Trophoblast cell (in vitro differentiated cells and primary cell): ENCODE results near the gene STAC2.
A peak's percentile ranks its signal among the peaks of the same experiment; 100 is the strongest.

Experiments
- DNase-seq, 2 donors: peaks; one replicate each; pipeline ENCODE4 v3.0.0-alpha.2; 2016
- H2AFZ ChIP-seq: 2 replicates; pipeline ENCODE4 v1.6.1; 2013; ENCODE audit warnings: low read length, moderate library complexity, mild to moderate bottlenecking; ENCODE audit not compliant: insufficient read depth, poor library complexity
- H2AK5ac ChIP-seq: 2 replicates; pipeline ENCODE4 v1.6.1; 2013; ENCODE audit warnings: mild to moderate bottlenecking, low read length
- H2BK120ac ChIP-seq: 2 replicates; pipeline ENCODE4 v1.6.1; 2013; ENCODE audit warnings: low read length, mild to moderate bottlenecking, moderate library complexity; ENCODE audit not compliant: insufficient read depth, poor library complexity
- H2BK12ac ChIP-seq: 2 replicates; pipeline ENCODE4 v1.6.1; 2013; ENCODE audit warnings: mild to moderate bottlenecking, low read length, moderate library complexity
- H2BK5ac ChIP-seq: 2 replicates; pipeline ENCODE4 v1.6.1; 2013; ENCODE audit warnings: low read length, low read depth, moderate library complexity, mild to moderate bottlenecking; ENCODE audit not compliant: poor library complexity
- H3K14ac ChIP-seq: 2 replicates; pipeline ENCODE4 v1.6.1; 2013; ENCODE audit warnings: mild to moderate bottlenecking, low read length
- H3K18ac ChIP-seq: 2 replicates; pipeline ENCODE4 v1.6.1; 2013; ENCODE audit warnings: mild to moderate bottlenecking, low read length
- H3K23ac ChIP-seq: 2 replicates; pipeline ENCODE4 v1.6.1; 2013; ENCODE audit warnings: low read length
- H3K27ac ChIP-seq: 2 replicates; pipeline ENCODE4 v1.5.1; 2013; ENCODE audit warnings: low read depth, mild to moderate bottlenecking, inconsistent platforms, low read length, moderate library complexity
- H3K27me3 ChIP-seq: 2 replicates; pipeline ENCODE4 v1.6.1; 2013; ENCODE audit warnings: inconsistent platforms, mild to moderate bottlenecking, low read length, moderate library complexity; ENCODE audit not compliant: insufficient read depth
- H3K36me3 ChIP-seq, 2 experiments: 1 replicate in 1 of 2; 2 replicates in 1 of 2; pipeline ENCODE4 v1.6.1; 2013; ENCODE audit warnings: low read length in 2 of 2, mild to moderate bottlenecking in 2 of 2, moderate library complexity in 1 of 2; ENCODE audit not compliant: insufficient read depth in 2 of 2, control insufficient read depth in 1 of 2
- H3K4ac ChIP-seq: 2 replicates; pipeline ENCODE4 v1.6.1; 2013; ENCODE audit warnings: low read depth, mild to moderate bottlenecking, low read length, moderate library complexity
- H3K4me1 ChIP-seq, 2 experiments: 1 replicate in 1 of 2; 2 replicates in 1 of 2; pipeline ENCODE4 v1.6.1; 2013; ENCODE audit warnings: low read length in 2 of 2, mild to moderate bottlenecking in 2 of 2, moderate library complexity in 1 of 2; ENCODE audit not compliant: insufficient read depth in 2 of 2, control insufficient read depth in 1 of 2
- H3K4me2 ChIP-seq: 2 replicates; pipeline ENCODE4 v1.6.1; 2013; ENCODE audit warnings: inconsistent platforms, mild to moderate bottlenecking, low read length, moderate library complexity
- H3K4me3 ChIP-seq: 2 replicates; pipeline ENCODE4 v1.5.1; 2013; ENCODE audit warnings: mild to moderate bottlenecking, low read depth, low read length, inconsistent platforms
- H3K79me1 ChIP-seq: one replicate; pipeline ENCODE4 v1.6.1; 2013; ENCODE audit warnings: low read length
- H3K79me2 ChIP-seq: 2 replicates; pipeline ENCODE4 v1.6.1; 2013; ENCODE audit warnings: low read length, mild to moderate bottlenecking; ENCODE audit not compliant: control insufficient read depth, insufficient read depth, poor library complexity
- H3K9ac ChIP-seq: 2 replicates; pipeline ENCODE4 v1.6.1; 2013; ENCODE audit warnings: mild to moderate bottlenecking, low read length
- H3K9me3 ChIP-seq: 2 replicates; pipeline ENCODE4 v1.6.1; 2013; ENCODE audit warnings: low read depth, mild to moderate bottlenecking, control low read depth, inconsistent platforms, low read length; ENCODE audit not compliant: insufficient read depth
- H4K12ac ChIP-seq: 2 replicates; pipeline ENCODE4 v1.6.1; 2013; ENCODE audit warnings: low read depth, mild to moderate bottlenecking, low read length, moderate library complexity
- H4K8ac ChIP-seq: 2 replicates; pipeline ENCODE4 v1.6.1; 2013; ENCODE audit warnings: low read depth, mild to moderate bottlenecking, low read length, moderate library complexity
- H4K91ac ChIP-seq: one replicate; pipeline ENCODE4 v1.6.1; 2013; ENCODE audit warnings: low read depth, mild to moderate bottlenecking, low read length, moderate library complexity
- WGBS: extraction: QIAGEN DNeasy Blood & Tissue Kit; methylation state at CpG from one replicate; pipeline ENCODE4 v1.1.7; 2013; ENCODE audit warnings: missing lambda C conversion rate; ENCODE audit not compliant: insufficient read length, insufficient coverage; ENCODE audit errors: extremely low coverage; 5-methylcytosine and 5-hydroxymethylcytosine counted together

The STAC2 gene

DNA sequence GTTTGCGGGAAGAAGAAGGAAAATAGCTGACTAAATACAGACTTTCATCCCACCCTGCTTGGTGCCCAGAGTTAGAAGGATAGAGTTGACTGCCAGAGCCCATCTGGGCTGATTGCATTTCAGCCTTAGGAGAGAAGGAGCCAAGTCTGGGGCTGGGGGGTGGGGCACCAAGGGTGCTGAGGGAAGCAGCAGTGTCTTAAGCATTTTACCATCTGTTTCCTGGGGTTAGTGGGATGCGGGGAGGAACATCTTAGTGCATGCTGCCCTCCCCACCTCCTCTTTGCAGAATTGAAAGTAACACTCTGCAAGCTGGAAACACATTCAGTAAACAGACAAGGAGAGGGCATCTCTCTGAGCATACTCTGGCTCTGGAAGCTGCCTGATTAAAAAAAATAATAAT lies 58.3 kb downstream of the STAC2 start:
- Histone ChIP-seq H2BK120ac (no peak overlapping the region), H3K79me1 (peaks cover 4% of the 10 kb centered on the region), H4K91ac (no peak overlapping the region), H3K18ac (no peak overlapping the region), H2AK5ac (no peak overlapping the region), H3K4me1 (peaks cover 17 to 19% of the 10 kb centered on the region in 2 experiments), H3K9me3 (no peaks in the 10 kb centered on the region), H2BK5ac (no peak overlapping the region), H3K79me2 (peaks cover 3% of the 10 kb centered on the region), H2AFZ (no peak overlapping the region), H3K36me3 (no peaks in the 10 kb centered on the region), H4K8ac (no peak overlapping the region), H3K4me3 (no peak overlapping the region), H4K12ac (no peak overlapping the region), H3K23ac (no peak overlapping the region), H3K27me3 (peaks cover 9% of the 10 kb centered on the region), H2BK12ac (no peak overlapping the region), H3K27ac (no peak overlapping the region), H3K14ac (no peak overlapping the region), H3K9ac (no peak overlapping the region), H3K4ac (no peak overlapping the region), H3K4me2 (no peak overlapping the region)
- no peak for DNase-seq
- no CpG with 5 or more reads among the region's 2 CpGs for WGBS

DNA sequence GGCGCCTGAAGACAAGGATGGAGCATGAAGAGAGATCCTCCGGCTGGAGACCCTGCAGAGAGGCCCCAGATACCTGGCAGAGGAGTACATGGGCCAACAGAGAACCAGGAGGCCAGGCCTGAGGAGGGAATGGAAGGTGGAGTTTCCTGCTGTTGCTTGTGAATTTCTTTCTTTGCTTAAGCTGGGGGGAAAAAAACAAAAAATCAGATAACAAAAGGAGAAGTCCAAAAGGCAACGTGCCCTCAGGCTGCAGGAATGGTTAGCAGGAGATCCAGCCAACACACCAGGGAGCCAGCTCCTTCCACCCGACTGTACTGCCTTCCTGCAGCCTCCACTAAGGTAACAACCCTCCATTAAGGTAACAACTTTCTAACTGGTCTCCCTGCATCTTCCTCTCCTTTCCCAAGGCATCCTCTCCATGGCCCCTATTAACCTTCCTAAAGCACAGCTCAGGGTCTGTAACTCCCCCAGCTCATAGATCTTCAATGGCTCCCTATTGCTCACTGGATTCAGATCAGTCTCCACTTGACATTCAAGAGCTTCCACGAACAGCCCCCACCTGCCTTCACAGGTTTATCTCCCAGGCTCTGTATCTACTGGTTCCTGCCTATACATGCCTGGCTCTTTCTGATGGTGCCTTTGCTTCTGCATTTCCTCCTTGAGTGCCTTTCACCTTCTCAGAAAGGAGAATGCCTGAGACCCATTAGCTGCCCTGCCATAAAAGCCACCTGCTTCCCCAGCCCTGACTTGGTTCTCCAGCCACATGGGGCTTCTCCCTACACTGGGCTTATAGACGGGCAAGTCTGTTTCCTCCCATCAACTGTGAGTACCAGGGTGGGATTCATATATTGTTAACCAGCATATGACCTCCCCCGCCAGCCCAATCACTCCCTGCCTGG lies 59.1 kb downstream of the STAC2 start:
- Histone ChIP-seq H4K12ac (no peak overlapping the region), H3K36me3 (no peaks in the 10 kb centered on the region), H4K91ac (no peak overlapping the region), H3K9ac (no peak overlapping the region), H4K8ac (no peak overlapping the region), H2BK5ac (no peak overlapping the region), H3K27me3 (peaks cover 9% of the 10 kb centered on the region), H3K4ac (no peak overlapping the region), H3K23ac (no peak overlapping the region), H3K4me2 (no peak overlapping the region), H3K27ac (no peak overlapping the region), H3K4me3 (no peak overlapping the region), H3K4me1 (peaks cover 17 to 19% of the 10 kb centered on the region in 2 experiments), H2BK12ac (no peak overlapping the region), H3K9me3 (no peaks in the 10 kb centered on the region), H3K14ac (no peak overlapping the region), H3K18ac (no peak overlapping the region), H3K79me1 (peaks cover 4% of the 10 kb centered on the region), H2BK120ac (no peak overlapping the region), H3K79me2 (peaks cover 3% of the 10 kb centered on the region), H2AFZ (no peak overlapping the region), H2AK5ac (no peak overlapping the region)
- DNase-seq, result no peak
- WGBS, result no CpG with 5 or more reads among the region's 7 CpGs

DNA sequence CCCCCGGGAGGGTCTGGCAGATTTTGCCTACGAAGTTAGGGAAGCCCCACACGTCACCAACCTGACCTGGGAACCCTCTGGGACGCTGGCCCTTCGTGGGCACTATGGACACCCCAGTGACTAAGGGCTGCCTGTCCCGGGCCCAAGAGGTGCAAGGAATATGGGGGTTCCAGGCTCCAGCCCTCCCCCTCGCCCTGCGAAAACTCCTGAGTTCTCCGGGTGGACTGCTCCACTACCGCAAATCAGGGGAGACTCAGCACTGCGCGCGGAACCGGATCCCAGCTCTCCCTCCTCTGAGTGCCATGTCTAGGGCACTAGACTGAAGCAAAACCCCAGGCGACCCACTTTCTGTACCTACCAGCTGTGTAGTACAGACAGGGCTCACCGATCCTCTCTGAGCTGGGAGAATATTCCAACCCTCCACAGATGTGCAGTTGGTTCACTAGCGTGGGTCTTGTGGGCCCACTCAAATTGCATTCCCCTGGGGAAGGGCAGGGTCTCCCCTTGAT lies 59.9 kb downstream of the STAC2 start, which contains the start of gene ARL5C:
ARL5C (minus strand) TSS at position 321 of the 509 bp plus-strand sequence. CDS start 401 bp downstream, outside the sequence.
- Histone ChIP-seq H3K9me3 (no peaks in the 10 kb centered on the region), H4K12ac (no peak within 1 kb of the TSS), H3K23ac (no peak within 1 kb of the TSS), H2AK5ac (no peak within 1 kb of the TSS), H3K36me3 (no peaks in the 10 kb centered on the region), H3K4me1 (peaks cover 17 to 19% of the 10 kb centered on the region in 2 experiments), H3K14ac (peak within 1 kb of the TSS; percentile 49), H2BK5ac (no peak within 1 kb of the TSS), H3K18ac (peak within 1 kb of the TSS; percentile 50), H3K79me1 (peaks cover 4% of the 10 kb centered on the region), H3K9ac (peak within 1 kb of the TSS; percentile 11), H3K4ac (no peak within 1 kb of the TSS), H3K27ac (no peak within 1 kb of the TSS), H3K27me3 (peaks cover 9% of the 10 kb centered on the region), H2AFZ (peak within 1 kb of the TSS; percentile 88), H2BK120ac (no peak within 1 kb of the TSS), H3K4me3 (peak within 1 kb of the TSS; percentile 68), H4K91ac (peak within 1 kb of the TSS; percentile 64), H2BK12ac (no peak within 1 kb of the TSS), H3K79me2 (peaks cover 3% of the 10 kb centered on the region), H3K4me2 (peak within 1 kb of the TSS; percentile 90), H4K8ac (peak within 1 kb of the TSS; percentile 81)
- no peak for DNase-seq
- no CpG with 5 or more reads among the region's 17 CpGs for WGBS

DNA sequence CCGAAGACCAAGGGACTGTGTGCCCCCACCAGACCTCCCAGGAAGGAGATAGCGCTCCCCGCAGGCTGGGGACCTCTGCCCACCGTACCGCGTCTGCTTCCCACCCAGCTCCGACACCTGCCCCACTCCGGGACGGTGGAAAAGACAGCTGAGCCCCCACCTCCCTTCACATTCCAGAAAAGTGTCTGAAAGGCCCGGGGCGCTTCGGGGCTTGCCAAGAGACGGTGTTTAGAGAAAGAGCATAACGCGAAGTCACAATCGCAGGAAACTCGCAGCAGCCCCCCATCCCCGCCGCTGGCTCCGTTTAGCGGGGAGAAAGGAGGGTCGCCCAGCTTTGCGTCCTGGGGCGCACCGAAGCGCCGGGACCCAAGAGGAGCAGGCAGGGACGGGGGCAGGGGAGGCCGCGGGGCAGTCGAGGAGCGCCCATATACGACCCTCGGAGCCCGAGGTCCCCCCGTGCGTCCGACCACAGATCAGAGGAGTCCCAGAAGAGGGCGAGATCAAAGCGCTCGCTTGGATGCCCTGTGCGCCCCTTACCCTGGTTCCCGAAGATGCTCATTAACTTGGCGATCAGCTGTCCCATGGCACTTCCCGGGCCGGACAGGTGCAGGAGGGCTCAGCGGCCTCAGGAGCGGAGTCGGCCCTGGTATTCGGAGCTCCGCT lies 60.4 kb downstream of the STAC2 start:
- no peak overlapping the region for H3K27ac ChIP-seq
- no peak overlapping the region for H3K4ac ChIP-seq
- peaks cover 4% of the 10 kb centered on the region for H3K79me1 ChIP-seq
- H3K79me2 ChIP-seq, result peaks cover 3% of the 10 kb centered on the region
- DNase-seq, result no peak
- H3K27me3 ChIP-seq, result peaks cover 9% of the 10 kb centered on the region
- H4K91ac ChIP-seq, result peak overlapping the region; percentile 64
- no peak overlapping the region for H3K23ac ChIP-seq
- H2BK120ac ChIP-seq, result no peak overlapping the region
- no peak overlapping the region for H2BK12ac ChIP-seq
- no peak overlapping the region for H2AK5ac ChIP-seq
- H3K36me3 ChIP-seq, result no peaks in the 10 kb centered on the region
- H3K18ac ChIP-seq, result peak overlapping the region; percentile 50
- peak overlapping the region; percentile 11 for H3K9ac ChIP-seq
- no peaks in the 10 kb centered on the region for H3K9me3 ChIP-seq
- H3K4me1 ChIP-seq, result peaks cover 17 to 19% of the 10 kb centered on the region in 2 experiments
- peak overlapping the region; percentile 90 for H3K4me2 ChIP-seq
- no peak overlapping the region for H4K12ac ChIP-seq
- peak overlapping the region; percentile 49 for H3K14ac ChIP-seq
- H2BK5ac ChIP-seq, result no peak overlapping the region
- H3K4me3 ChIP-seq, result peak overlapping the region; percentile 68
- H4K8ac ChIP-seq, result peak overlapping the region; percentile 81
- no CpG with 5 or more reads among the region's 51 CpGs for WGBS
- H2AFZ ChIP-seq, result peak overlapping the region; percentile 88
